Islet precursor cell (in vitro differentiated cells): ENCODE results near the gene PIEZO1.
A peak's percentile ranks its signal among the peaks of the same experiment; 100 is the strongest.

Experiments
- DNase-seq: peaks from one replicate; pipeline ENCODE4 v3.0.0-alpha.2; 2018

Gene PIEZO1

DNA sequence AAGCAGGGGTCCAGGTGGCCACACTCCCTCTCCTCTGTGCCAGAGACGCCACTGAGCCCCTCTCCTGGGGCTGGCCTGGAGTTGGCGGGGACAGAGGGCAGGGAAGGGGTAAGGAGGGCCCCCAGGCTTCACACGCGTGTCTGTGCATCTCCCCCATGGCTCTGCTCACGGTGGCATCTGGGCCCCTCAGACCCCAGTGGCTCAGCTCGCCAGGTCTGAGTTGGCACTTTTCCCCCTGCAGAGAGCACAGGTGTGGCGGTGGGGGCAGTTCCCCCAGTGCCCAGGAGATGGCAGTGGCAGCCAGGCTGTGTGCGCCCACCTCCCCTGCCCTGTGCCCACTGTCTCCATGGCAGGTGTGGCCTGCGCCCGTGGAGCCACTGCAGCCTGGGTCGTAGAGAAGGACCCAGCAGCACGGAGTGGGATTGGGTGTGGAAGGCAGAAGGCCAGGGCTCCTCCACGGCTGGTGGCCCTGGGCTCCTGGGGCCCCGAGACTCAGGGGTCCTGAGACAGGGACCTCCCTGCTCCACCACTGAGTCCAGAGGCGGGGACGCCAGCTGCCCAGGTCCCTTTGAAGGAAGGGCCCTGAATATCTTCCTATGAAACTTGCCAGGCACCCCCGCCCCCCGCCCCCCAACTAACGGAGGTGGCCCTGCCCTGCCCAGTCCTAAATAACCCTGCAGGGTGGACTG lies 31.0 kb upstream of the PIEZO1 start:
- DNase-seq: no peak

- DNase-seq: no peak
Observed at GRCh38 chr16:88815227-88815626, 30.2 kb upstream of the PIEZO1 start.

DNA sequence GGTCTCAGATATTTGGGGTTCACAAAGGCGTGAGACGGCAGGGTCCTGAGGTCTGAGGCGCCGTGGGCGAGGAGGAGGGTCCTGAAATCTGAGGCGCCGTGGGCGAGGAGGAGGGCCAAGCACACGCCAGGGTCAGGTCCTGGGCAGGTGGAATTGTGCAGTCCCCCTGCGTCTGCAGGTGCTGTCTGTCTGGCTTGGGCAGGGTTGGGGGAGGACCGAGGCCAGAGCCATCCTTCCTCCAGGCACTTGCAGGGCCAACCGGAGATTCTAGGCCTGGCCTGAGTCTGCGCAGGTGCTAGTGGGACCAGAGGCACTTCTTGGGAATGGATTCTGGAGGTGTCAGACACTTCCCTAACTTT lies 29.1 kb upstream of the PIEZO1 start:
- no peak for DNase-seq

DNA sequence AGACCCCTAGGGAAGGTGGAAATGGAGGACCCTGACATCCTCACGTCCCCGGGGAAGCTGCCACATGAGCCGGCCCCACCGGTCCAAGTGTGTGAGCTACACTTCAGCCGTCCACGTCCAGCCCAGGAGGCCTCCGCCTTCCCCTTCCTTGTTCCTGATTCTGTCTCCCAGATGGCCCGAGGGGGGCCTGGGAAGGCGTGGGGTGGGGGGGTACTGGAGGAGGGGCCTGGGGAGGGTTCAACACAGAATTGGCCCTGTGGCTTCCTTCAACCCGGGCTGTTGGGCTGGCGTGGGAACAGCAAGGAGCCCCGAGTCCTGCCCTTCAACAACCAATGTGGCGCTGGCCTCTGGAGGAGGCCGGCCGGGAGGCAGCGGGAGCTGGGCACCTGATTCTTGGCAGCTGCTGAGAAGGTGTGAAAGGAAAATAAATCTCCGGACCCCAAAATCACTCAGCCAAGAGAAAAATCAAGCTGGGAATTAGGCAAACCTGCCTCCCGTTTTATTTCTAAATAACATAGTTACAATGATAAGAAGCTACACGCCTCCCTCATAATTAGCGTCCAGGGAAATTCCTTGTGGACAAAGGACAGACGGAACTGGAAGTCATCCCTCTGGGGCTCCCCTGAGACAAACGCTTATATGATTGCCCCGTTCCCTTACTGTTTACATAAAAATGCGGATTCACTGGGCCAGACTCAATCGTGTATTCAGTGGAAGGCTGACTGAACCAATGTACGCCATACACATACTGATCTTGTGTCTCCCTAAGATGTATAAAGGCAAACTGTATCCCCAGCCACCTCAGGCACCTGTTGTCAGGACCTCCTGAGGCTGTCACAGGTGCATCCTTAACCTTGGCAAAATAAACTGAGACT lies 28.5 kb upstream of the PIEZO1 start:
- no peak for DNase-seq

- no peak for DNase-seq
Observed at GRCh38 chr16:88812513-88813268, 27.7 kb upstream of the PIEZO1 start.

GRCh38 chr16:88811769-88812512 lies 26.9 kb upstream of the PIEZO1 start, which contains the start of gene APRT:
TSS of gene APRT (minus strand) at chr16:88811928. CDS start at chr16:88811899, 29 bp downstream.
- peak; percentile 96 for DNase-seq

DNA sequence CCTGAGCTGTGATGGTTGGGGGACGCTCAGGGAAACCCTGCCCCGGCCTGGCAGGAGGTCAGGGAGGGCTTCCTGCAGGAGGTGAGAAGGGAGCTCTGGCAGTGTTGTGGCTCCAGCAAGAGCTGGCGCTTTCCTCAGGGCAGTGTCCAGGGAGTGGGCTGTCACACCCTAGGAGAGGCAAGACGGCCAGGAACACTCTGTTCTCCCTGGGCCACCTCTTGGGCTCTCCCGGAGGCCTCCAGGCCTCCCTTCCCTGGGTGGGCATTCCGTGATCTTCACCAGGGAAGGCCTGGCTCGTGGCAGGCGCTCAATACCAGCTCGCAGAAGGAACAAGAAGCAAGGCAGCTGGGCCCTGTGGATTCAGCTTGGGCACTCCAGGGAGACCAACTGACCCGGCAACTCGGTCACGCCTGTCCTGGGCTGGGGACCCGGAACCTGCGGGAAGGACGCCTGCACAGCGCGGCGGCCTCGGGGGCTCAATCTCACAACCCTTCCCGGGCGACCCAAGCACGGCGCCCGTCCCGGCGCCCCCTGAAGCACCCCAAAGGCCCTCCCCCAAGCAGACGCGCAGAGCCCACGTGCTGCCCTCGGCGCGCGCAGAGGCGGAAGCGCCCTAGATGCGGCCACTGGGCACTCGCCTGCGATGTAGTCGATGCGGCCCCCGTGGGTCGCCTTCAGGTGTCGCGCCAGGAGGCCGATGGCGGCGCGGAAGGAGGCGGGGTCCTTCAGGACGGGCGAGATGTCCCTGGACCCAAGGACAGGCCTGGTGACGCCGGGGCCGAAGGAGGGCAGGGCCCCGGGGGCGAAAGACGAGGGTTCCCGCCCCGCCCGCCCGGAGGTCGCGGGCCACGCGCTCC lies 26.1 kb upstream of the PIEZO1 start:
- DNase-seq: no peak

GRCh38 chr16:88810166-88810911 lies 25.3 kb upstream of the PIEZO1 start:
- no peak for DNase-seq

DNA sequence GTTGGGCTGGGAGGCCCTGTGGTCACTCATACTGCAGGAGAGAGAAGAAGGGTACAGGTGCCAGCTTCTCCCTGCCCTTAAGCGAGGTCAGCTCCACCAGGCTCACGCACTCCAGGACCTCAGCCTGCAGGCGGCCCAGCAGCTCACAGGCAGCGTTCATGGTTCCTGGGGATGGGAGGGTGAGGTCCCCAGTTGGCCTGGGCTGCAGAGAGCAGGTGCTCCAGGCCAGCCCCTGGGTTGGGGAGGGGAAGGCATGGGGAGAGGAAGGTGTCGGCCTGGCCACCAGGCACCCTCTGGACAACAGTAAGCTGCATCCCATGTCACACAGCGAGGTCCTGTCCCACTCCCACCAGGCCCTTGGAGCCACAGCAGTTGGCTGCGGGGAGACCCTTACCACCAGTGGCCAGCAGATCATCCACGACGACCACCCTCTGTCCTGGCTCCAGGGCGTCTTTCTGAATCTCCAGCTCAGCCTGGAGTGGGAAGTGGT lies 24.7 kb upstream of the PIEZO1 start:
- DNase-seq: no peak

GRCh38 chr16:88809068-88809675 lies 24.2 kb upstream of the PIEZO1 start:
- DNase-seq: no peak

DNA sequence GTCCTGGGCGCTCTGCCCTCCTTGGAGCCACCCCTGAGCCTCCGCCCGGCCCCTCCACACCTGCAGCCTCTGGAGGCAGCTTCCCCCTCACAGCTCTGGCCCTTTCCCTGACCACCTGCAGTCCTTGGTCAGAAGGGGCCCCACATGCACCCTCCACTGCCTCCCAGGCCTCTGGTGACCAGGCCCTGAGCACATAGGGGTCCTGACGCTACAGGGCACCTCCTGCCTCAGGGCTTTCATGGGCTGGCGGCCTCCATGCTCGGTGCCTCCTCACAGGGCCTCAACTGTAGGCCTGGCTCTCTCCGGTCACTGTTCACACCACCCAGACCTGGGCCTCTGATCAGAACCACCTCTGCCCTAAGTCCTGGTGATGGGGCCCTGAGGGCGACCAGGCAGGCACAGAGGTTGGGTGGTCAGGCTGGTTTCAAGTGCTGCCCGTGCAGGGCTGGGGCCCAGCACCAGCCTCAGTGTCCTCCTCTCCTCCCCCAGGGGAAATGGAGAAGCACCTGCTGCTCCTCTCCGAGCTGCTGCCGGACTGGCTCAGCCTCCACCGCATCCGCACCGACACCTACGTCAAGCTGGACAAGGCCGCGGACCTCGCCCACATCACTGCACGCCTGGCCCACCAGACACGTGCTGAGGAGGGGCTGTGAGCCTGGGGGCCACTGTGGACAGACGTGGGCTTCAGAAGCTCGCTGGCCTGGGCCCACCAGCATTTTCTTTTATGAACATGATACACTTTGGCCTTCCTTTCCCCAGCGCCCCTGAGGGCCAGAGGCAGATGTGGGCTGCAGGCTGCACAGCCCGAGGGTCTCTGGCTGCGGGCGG lies 22.8 kb upstream of the PIEZO1 start:
- no peak for DNase-seq

- no peak for DNase-seq
Observed at GRCh38 chr16:88807142-88807625, 22.2 kb upstream of the PIEZO1 start.

GRCh38 chr16:88806491-88807111 lies 21.6 kb upstream of the PIEZO1 start:
- DNase-seq: no peak

- no peak for DNase-seq
Observed at GRCh38 chr16:88805887-88806393, 20.9 kb upstream of the PIEZO1 start.

- no peak for DNase-seq
Observed at GRCh38 chr16:88805340-88805715, 20.3 kb upstream of the PIEZO1 start.

- DNase-seq: peak; percentile 77
Observed at GRCh38 chr16:88804552-88805339, 19.7 kb upstream of the PIEZO1 start.

DNA sequence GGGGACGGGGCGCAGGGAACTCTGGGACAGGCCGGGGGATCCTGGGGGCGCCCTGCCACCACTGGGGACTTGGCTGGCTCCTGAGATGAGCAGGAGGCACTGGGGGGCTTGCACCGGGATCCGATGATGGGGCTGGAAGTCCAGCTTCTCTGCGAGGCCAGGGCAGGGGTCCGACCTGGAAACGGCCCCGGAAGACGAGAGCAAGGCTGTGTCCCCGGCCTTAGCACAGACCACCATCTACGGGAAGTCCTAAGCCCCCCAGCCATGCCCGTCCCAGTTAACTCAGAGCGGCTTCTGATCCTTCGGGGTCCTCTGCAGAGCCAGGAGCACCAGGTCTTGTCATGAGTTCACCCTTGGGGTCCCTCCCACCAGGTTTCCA lies 19.1 kb upstream of the PIEZO1 start:
- no peak for DNase-seq
